ENCODE results near the gene CACNA1D.

The CACNA1D gene

GRCh38 chr3:53649816-53650215, 155.4 kb downstream of the CACNA1D start:
- H3K4me3 ChIP-seq (replicated peaks; ENCODE audit: low read depth, low read length): no peak overlapping the region
- no peak for TF ChIP-seq CTCF (IDR thresholded peaks at IDR 0.05; ENCODE audit: low read depth, low read length, missing control alignments)
- no peak for DNase-seq (ENCODE audit: extremely low read depth, low read depth)

- no peak for DNase-seq (ENCODE audit: extremely low read depth, low read depth)
- TF ChIP-seq CTCF (IDR thresholded peaks at IDR 0.05; ENCODE audit: low read depth, low read length, missing control alignments): no peak
- no peak overlapping the region for H3K4me3 ChIP-seq (replicated peaks; ENCODE audit: low read depth, low read length)
Observed at GRCh38 chr3:53650424-53650823, 156.0 kb downstream of the CACNA1D start.

GRCh38 chr3:53650928-53651661, 156.7 kb downstream of the CACNA1D start:
- H3K4me3 ChIP-seq (replicated peaks; ENCODE audit: low read depth, low read length): no peak overlapping the region
- no peak for DNase-seq (ENCODE audit: extremely low read depth, low read depth)
- TF ChIP-seq CTCF (IDR thresholded peaks at IDR 0.05; ENCODE audit: low read depth, low read length, missing control alignments): no peak

GRCh38 chr3:53651927-53652326, 157.5 kb downstream of the CACNA1D start:
- no peak for DNase-seq (ENCODE audit: extremely low read depth, low read depth)
- no peak overlapping the region for H3K4me3 ChIP-seq (replicated peaks; ENCODE audit: low read depth, low read length)
- TF ChIP-seq CTCF (IDR thresholded peaks at IDR 0.05; ENCODE audit: low read depth, low read length, missing control alignments): no peak

GRCh38 chr3:53657651-53658050, 163.2 kb downstream of the CACNA1D start:
- no peak for DNase-seq (ENCODE audit: extremely low read depth, low read depth)
- TF ChIP-seq CTCF (IDR thresholded peaks at IDR 0.05; ENCODE audit: low read depth, low read length, missing control alignments): no peak
- H3K4me3 ChIP-seq (replicated peaks; ENCODE audit: low read depth, low read length): no peak overlapping the region

GRCh38 chr3:53658613-53659193, 164.3 kb downstream of the CACNA1D start:
- no peak for TF ChIP-seq CTCF (IDR thresholded peaks at IDR 0.05; ENCODE audit: low read depth, low read length, missing control alignments)
- no peak for DNase-seq (ENCODE audit: extremely low read depth, low read depth)
- no peak overlapping the region for H3K4me3 ChIP-seq (replicated peaks; ENCODE audit: low read depth, low read length)
